GM18520 (cell line): ENCODE measurements around the gene RALGPS2.

Experiments used
- ATAC-seq: cut with Tn5 transposase; IDR thresholded peaks from one replicate; pipeline ENCODE4 v1.9.1; 2021; ENCODE audit not compliant: unreplicated experiment

RALGPS2 gene

DNA sequence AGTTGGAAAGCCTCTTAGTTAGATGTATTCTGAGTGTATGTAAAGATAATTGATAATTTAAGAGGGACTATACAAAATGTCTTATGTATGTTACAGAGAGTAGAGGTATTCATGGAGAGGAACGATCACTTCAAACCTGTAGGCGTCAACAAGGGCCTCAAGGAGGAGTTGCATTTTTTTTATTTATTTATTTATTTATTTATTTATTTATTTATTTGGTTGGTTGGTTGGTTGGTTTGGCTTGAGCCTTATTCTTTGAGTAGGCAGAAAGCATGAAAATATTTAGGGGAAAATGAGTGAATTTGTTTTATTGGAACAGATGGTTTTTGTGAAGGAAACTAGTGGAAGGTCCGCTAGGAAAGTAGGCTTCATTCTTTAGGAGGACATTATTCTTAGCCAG, 137.4 kb downstream of the RALGPS2 start:
- no peak for ATAC-seq

GRCh38 chr1:178862864-178863263, 137.8 kb downstream of the RALGPS2 start:
- no peak for ATAC-seq

DNA sequence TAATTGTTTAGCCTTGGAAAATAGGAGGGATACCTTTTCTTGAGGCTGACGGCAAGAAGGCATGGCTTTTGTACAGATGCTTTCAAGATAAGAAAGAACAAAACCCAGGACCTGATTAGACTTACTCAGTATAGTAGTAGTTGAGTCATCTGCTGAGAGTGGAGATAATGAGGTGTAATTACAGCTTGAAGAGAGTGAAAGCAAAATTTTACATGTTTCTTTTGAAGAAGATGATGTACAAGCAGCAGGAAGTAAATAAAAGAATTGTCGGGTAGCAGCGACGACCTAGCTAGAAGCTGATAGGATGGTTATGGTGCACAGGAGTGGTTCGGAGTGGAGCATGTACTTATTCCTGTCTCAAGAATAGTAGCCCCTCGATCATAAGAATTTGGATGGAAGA, 139.3 kb downstream of the RALGPS2 start:
- ATAC-seq, result peak; percentile 58

GRCh38 chr1:178867670-178868069, 142.6 kb downstream of the RALGPS2 start:
- no peak for ATAC-seq

- no peak for ATAC-seq
Measured at GRCh38 chr1:178868706-178869105, 143.7 kb downstream of the RALGPS2 start.

- no peak for ATAC-seq
Measured at GRCh38 chr1:178869119-178869697, 144.2 kb downstream of the RALGPS2 start.

DNA sequence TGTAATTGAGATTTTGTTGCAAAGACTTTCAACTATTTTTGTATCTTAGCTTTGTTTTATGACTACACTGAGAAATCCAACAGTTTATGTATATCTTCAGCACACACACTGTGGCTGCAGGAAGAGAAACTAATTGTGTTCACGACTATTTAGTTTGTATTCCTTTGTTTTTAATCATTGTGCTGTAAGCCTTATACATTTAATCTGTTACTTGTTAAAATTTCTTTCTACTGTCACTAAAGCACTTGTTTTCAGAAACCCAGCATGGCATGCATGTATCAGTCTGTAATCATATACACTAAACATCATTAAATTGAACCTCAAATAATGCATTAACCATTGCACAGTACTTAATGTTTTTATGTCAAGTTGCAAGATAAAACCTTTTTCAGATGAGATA, 145.2 kb downstream of the RALGPS2 start:
- no peak for ATAC-seq

DNA sequence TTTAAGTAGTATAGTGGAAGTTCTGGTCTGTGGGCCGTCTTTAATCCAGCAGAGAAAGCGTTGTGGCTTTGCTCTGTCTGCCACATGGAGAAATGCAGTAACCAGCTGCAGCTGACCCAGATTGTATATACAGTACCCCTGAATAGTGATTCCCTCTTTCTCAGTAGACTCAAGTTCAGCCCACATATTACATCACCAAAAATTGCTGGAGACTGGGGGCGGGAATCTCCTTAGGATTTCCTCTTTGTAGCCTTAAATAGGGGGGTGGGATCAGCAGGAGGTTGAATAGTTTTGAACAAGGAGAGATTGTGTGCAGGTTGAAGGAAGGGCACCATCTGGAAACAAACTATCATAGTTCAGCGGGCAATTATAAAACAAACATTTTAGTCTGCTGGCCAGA, 145.9 kb downstream of the RALGPS2 start, which contains the start of gene ANGPTL1:
Gene ANGPTL1 (minus strand): TSS at position 134 of the 400 bp plus-strand sequence. CDS start 5,301 bp downstream, outside the sequence.
- ATAC-seq, result no peak

DNA sequence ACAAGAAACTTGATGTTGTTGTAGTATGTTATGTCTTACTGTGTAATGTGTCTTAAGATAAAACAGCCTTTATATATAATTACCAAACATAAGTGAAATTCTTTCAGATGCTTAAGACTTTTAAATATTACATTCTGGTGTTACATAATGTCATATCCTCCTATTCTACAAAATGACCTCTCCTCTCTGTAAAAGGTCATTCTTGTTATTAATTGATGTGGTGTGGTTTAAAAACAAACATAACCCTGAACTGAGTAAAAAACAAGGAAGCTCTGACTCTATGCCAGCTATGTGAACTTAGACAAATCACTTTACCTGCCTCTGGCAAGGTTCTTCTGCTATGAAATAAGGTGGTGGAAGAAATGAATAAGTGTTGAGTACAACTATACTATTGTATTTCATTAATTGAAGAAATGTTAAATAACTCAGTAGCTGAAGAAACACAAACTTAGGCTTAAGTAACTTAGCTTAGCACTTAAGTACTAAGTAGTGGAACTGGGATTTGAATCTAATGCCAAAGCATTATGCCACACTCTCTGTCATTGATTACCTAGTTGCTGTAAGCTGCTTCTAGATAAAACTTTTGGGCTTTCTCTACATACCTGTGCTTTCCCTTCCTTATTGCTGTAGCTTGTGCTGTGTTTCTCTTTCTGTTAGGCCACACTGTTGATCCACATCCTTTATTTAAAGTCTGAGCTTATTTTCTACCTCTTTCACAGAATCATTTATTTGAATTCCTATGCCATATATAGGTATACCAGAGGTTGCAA, 146.7 kb downstream of the RALGPS2 start:
- peak; percentile 54 for ATAC-seq

DNA sequence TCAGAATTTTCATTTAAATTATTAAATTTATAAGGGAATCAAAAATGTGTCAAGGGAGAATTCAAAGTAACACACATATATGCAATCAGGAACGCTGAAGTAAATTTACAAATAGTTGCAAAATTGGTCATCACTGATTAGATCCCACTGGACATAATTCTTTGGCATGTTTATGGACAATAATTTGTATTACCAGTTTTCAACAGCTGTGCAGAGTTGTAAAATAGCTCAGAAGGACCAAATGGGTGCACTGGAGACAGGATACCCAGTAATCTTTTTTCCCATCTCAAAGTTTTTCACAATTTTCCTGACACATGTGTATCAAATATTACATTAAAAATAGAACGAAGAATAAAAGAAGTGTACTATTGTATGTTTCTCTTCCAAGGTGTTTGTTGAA, 149.9 kb downstream of the RALGPS2 start:
- ATAC-seq, result no peak

DNA sequence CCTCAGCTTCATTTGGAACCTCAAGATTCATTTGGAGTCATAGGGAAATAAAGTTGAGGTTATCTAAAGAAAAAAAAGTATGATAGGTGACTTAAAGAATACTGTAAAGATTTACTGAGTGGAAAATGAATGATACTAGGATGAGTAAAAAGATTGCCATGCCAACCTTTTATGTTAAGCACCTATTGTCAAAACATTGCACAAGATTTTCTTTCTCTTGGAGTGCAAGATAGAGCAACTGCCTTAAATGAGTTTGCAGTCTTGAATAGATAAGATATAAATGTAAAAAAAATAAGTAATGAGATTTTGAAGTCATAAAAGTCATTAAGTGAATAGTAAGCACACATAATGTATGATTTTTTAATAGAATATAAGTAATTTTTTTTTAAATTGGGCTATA, 150.9 kb downstream of the RALGPS2 start:
- ATAC-seq, result no peak

- no peak for ATAC-seq
Measured at GRCh38 chr1:178877896-178878295, 152.9 kb downstream of the RALGPS2 start.

GRCh38 chr1:178881950-178882349, 156.9 kb downstream of the RALGPS2 start:
- ATAC-seq, result no peak

DNA sequence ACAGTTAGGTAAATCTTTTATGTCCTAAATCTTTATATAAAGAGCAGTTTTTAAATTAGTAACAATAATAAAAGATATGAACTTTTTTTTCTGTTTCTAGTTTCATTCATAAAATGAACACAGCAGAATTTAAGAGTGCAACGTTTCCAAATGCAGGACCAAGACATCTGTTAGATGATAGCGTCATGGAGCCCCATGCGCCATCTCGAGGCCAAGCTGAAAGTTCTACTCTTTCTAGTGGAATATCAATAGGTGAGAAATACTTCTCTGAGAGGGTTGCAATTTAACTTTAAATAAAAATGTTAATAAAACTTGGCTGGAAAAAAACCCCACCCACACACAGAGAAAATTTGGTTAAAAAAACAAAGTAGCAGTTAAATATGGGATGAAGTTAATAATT, 160.8 kb downstream of the RALGPS2 start:
- no peak for ATAC-seq

- no peak for ATAC-seq
Measured at GRCh38 chr1:178886551-178886950, 161.5 kb downstream of the RALGPS2 start.

- no peak for ATAC-seq
Measured at GRCh38 chr1:178895928-178896327, 170.9 kb downstream of the RALGPS2 start.

GRCh38 chr1:178898401-178898800, 173.4 kb downstream of the RALGPS2 start:
- ATAC-seq, result no peak

- ATAC-seq, result no peak
Measured at GRCh38 chr1:178899402-178899801, 174.4 kb downstream of the RALGPS2 start.

DNA sequence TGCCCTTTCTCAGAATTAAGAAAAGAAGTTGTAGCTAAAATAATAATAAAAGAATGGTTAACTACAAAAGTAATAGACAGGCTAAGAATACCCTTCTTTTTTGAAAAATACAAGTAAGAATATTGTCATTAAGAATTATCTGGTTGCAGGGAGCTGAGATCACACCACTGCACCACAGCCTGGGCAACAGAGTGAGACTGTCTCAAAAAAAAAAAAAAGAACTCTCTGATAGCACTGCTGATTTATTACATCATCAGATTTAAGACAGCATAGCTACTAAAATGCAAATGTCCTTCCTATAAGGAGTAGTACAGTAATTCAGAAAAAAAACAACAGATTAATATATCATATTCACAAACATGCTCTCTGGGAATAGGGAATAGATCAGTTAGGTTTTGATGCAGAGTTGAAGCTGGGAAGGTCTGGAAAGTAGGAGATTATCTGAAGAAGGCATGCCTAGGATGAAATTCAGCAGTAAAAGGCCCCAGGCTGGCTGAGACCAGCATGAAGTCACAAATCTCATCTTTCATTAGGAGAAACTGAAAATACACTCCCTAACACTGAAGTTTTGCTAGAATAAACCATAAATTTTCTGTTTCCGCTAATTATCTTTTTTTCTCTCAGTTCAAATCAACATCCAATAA, 176.6 kb downstream of the RALGPS2 start:
- ATAC-seq, result no peak

GRCh38 chr1:178908358-178908757, 183.3 kb downstream of the RALGPS2 start:
- no peak for ATAC-seq

DNA sequence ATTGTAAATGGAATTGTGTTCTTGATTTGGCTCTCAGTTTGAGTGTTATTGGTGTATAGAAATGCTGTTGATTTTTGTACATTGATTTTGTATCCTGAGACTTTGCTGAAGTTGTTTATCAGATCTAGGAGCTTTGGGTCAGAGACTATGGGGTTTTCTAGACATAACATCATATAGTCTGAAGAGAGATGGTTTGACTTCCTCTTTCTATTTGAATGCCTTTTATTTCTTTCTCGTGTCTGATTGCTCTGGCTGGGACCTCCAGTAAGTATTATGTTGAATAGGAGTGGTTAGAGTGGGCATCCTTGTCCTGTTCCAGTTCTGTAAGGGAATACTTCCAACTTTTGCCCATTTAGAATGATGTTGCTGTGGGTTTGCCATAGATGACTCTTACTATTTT, 185.0 kb downstream of the RALGPS2 start:
- ATAC-seq, result no peak

DNA sequence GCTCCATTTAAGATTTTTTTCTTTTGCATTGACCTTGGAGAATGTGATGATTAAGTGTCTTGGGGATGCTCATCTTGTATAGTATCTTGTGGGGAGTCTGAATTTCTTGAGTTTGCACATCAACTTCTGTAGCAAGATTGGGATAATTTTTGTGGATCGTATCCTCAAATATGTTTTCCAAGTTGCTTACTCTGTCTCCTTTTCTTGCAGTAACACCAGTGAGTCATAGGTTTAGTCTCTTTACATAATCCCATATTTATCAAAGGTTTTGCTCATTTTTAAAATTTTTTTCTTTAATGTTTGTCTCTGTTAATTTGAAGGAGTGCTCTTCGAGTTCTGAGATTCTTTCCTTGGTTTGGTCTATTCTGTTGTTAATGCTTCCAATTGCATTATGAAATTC, 187.6 kb downstream of the RALGPS2 start:
- ATAC-seq, result no peak
